A172 (cell line): Measurements from ENCODE around the gene PLD1. TPM values are rescaled to one million over a fixed set of nuclear protein-coding genes. Genes with fewer than 3 reads are reported as not detected.
"Not testable (repeated sequence)": the region's sequence is repeated elsewhere in the genome, so short reads cannot be mapped to it uniquely, and the experiment has no call there.

Experiments used
- DNase-seq: peaks from one replicate; pipeline ENCODE4 v3.0.0-alpha.2; 2015; ENCODE audit warnings: low spot score
- total RNA-seq: library from RNA; depleted of rRNA; stranded (reverse); fragments of >200 nt; shearing (Covaris generic); gene quantifications from 2 replicates; pipeline ENCODE4 v1.2.3, GENCODE V29; 2014

The PLD1 gene
- total RNA-seq, 1 experiment from 2014 or later, result 15.9 TPM

DNA sequence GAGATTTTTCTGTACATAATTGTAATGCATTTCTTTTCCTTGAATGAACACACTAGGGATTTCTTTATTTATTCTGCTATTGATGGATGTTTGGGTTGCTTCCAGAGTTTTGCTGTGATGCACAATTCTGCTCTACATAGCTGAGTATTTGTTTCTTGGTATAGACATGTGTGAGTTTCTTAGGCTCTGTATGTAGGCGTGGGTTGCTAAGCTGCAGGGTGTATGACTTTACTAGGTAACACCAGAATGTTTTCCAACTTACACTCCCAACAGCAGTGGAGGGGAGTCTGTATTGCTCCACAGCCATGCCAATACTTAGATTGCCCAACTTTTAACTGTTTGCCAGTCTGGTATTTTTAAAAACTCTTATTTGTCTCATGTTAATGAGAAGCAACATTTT is 194.6 kb downstream of the PLD1 start:
- no peak for DNase-seq

DNA sequence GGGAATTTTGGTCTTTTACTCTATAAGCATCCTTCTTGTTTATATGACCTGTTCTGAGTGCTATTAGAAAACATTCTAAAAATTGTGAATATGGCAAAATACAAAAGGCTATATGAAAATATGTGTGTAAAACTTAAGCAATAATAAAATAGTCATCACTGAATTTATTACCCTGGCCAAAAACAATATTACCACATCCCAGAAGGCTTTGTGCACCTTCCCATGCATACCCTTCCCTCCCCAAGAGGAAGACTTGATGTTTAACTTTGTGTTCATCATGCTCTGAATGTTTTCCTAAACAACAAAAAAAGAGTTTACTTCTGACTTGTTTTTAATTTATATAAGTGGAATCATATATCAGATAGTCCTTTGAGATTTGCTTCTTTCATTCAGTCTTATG is 195.0 kb downstream of the PLD1 start:
- DNase-seq, result no peak

DNA sequence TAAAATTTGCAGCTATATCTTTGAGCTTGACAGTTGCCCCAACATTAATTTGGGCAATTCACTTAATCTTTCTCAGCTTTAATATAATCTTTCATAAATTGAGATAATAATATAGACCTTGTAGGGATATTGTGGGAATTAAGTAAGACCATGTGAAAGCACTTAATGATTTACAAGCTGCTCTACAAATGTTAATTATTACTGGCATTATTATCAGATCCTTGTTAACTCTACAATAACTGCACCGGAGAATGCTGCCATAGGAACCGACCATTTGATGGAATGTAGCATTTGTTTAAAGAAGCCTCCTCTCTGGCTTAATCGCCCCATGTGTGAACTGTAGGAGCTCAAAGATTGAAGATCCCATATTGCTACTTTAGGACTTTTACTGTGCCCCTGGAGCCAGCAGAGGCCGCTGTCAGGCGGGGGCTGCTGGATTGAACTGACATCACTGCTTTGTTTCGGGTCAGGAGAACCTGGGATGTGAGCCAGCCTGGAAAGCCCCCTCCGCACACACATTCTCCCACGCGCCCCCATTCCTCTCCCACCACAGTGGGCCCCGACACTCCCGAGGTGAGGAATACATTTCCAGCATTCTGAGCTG is 195.9 kb downstream of the PLD1 start:
- no peak for DNase-seq

DNA sequence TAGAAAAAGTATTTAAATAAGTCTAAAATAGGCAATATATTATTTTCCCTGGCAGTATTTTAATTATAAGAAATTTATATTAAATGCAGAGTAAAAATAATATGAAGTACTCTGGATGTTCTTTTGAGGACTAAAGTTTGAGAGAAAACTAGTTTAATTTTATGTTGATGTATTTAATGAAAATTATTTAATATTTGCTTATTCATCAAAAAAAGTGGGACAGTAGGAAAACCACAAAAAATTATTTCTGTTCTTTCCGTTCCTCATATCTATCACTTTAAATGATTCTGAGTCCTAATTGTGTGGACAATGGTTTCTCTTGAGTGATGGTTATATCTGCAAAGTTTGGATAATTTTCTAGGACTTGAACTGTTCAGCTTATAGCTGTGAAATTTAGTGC is 202.8 kb downstream of the PLD1 start:
- DNase-seq, result no peak

DNA sequence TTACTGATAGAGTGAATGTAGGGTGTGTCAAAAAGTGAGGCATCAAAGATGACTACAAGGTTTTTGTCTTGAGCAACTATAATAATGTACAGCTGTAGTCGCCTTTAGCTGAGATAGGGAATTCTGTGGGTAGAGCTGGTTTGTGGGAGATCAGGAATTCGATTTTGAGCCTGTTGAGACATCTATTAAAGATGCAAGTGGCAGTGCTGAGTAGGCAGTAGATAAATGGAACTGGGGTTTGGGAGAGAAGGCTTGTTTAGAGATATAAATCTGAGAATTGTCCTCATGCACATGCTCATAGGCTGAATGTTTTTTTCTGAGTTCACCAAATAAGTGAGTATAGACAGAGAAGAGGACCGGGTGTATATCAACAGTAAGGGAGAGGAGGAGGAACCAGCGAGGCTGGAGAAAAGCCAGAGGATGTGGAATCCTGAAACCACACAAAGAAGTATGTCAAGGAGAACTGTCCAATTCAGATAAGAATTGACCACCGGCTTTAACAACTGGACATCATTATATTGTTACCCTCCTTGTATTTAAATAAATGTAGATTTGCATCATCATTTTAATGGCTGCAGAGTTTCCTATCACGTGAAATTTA is 204.0 kb downstream of the PLD1 start:
- peak; percentile 61 for DNase-seq

DNA sequence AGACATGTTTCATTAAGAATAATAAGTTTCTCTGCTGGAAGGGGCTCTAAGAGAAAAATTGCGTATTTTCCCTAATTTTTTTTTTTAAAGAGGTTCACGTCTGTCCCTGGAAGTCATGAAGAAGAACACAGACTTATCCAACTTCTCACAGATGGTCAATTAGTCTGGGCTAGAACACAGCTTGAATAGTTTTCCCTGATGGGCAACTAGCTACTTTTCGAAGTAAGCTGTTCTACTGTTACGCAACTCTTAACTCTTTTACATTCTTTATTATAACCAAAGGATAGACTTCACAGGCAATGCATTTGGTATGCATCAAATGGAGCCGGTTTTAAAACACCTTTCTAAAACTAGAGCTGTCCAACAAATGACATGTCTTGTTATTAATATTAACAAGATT is 205.9 kb downstream of the PLD1 start:
- no peak for DNase-seq

DNA sequence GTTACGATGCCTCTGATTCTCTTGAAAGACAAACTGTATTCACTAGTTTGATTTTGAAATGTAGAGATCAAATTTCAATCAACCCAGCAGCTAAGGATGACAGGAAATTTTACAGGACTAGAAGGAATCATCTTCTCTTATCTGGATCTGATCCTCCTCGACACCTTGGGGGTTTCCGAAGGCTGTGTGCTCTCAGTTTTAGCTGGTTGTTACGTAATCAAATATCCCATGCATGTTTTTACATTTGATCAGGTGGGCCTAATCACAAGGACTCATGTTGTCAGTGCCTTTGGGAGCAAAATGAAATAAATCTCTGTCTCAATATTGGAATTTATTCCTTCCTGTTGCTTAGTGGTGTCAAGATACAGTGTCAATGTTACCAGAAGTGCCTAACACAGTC is 208.2 kb downstream of the PLD1 start:
- DNase-seq, result no peak

DNA sequence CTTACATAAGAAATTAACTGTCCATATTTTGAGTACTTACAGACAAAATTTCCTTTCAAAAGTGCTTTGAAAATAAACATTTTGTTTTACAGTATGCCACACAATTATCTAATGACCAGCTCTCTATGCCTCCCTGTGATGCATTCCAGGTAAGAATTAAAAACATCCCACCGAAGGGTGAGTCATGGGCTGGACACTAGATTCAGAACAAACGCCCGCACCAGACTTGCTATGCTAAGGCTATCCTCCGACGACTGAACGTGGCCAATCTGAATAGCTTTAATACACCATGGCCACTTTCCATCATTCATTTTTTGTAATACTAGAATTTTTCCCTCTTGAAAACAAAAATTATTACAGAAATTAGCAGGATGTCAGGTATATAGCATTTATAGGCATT is 210.3 kb downstream of the PLD1 start:
- DNase-seq, result no peak

DNA sequence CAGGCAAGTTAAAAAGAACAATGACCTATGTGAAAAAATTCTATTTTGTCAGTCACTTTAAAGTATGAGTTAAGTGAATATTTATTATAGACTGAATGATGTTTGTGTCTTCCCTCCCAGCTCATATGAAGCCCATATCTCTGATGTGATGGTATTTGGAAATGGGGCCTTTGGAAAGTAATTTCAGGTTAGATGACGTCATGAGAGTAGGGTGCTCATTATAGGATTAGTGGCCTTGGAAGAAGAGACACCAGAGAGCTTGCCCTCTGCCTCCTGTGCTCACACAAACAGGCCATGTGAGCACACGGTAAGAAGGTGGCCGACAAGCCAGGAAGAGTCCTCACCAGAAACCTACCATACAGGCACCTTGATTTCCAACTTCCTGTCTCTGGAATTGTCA is 211.3 kb downstream of the PLD1 start:
- no peak for DNase-seq

DNA sequence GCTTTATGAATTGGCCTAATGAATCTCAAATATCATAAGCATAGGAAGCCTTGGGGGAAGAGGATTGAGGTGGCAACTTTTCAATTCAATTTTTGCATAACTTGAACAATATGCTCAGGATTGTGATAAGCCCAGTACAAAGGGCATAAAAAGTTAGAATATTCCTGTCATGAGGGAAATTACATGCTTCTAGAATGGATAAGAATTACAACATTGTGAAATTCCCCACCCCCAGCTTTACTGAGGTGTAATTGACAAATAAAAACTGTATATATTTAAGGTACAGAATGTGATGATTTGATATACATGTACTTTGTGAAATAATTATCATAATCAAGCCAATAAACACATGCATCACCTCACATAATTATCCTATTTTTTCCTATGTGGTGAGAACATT is 217.5 kb downstream of the PLD1 start:
- DNase-seq, result no peak

DNA sequence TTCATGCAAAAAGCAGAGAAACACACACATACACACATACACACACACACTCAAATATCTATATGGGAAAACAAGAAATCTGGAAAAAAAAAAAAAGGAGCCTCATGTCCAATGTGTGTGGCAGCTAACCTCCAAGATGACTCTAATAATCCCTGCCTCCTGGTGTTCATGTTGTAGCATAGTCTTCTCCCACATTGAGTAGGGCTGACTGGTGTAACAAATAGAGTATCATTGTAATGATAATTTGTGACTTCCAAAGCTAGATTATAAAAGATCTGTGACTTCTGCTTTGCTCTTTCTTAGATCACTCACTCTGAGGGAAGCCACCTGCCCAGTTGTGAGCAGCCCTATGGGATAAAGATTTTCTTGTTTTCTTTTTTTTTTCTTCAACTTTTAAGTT is 219.2 kb downstream of the PLD1 start:
- DNase-seq, result no peak

DNA sequence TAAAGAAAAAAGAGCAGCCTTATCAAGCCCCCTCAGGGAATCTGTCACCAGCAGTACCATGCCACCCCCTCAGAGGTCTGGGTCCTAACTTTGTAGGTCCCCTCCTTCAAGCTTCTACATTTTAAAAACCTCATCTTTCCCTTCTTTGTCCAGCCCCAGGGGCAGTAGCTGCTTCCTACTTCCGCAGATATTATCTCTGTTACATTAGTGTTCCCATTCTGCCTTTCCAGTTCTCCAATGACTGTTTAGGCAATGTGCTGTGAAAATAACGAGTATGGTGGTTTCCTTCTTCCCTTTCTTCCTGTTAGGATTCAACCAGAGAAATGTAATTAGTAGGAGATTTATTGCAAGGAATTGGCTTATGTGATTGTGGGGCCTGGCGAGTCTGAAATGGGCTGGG is 224.0 kb downstream of the PLD1 start:
- no peak for DNase-seq

DNA sequence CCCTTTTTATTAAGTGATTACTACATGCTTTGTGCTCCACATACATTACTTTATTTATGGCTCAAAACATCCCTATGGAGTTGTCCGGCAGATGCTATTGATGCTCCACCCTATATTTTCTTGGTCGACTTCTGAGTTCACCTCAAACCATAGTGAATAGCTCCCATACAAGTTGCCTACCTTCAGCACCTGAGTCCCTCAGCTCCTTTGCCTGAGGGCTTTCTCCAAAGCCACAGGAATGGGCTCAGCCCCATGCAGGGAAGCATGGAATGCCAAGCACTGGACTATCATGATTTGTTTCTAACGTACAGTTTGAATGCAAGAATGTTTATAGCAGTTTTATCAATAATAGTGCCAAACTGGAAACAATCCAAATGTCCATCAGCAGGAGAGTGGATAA is 225.2 kb downstream of the PLD1 start:
- no peak for DNase-seq

DNA sequence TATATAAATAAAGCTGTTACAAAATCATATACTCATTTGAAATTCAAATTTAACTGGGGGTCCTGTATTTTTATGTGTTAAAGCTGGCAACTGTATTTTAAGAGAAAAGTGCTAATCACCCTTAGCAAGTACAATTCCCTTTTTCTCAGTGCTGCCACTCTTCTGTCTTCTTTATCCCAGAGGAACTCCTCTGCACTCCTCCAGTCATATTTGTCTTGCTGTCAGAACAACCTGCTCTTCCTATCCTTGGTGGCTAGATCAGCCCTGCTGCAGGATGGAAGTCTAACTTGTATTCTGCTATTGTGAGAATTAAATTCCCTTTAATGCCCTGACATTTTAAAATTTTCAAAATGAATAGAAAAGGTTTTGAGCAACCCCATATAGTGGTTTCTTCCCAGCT is 226.2 kb downstream of the PLD1 start:
- DNase-seq, result no peak

DNA sequence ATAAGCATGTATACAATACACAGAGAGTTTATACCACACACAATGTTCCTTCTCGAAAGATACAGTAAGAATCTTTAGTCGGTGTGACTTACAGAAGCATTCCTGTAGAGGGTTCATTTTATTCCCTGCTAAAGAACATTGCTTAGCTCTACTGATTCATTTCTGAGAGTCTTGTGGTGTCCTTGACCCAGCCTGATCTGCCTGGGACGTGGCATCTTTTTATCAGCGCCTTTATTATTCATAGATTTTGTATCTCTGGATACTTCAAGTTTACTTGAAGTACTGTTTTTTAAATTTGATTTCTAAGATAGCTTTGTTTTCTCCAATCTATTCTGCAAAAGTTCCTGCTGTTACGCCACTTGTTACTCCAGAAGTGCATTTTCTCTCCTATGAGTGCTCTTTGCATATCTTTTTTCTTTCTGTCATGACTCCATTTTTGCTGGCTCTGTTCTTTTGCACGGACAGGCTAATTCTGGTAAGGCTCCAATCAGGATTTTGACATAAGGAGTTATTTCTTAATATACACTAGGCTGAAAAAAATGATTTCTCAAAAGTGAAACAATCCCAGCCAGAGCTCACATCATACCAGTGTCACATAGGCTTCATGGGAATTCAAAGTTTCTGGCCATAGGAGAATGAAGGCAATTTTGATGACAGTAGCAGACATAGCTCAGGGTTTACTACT is 235.6 kb downstream of the PLD1 start:
- DNase-seq, result no peak

DNA sequence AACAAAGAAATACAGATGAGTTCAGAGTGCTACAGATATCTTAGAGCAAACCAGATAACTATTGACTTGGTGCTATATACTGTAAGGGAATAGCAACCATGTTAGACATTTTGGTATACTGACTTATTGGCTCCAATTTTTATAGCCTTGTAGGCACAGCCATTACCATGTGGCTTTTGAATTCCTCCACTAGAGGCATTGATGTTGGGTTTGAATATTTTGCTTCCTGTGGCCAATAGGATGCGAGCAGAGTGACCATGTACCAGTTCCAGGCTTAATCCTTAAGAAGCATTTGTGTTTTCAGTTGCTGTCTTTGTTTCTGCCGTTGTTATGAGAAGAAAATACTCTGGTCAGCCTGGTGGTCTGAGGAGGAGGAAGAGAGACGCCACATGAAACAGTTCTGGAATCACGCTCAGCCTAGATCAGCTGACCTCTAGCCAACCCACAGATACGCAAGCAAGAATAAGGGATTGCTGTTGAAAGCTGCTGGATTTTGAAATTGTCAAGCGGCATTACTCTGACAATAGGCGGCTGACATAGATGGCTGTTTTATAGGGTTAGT is 240.6 kb downstream of the PLD1 start:
- DNase-seq, result no peak

DNA sequence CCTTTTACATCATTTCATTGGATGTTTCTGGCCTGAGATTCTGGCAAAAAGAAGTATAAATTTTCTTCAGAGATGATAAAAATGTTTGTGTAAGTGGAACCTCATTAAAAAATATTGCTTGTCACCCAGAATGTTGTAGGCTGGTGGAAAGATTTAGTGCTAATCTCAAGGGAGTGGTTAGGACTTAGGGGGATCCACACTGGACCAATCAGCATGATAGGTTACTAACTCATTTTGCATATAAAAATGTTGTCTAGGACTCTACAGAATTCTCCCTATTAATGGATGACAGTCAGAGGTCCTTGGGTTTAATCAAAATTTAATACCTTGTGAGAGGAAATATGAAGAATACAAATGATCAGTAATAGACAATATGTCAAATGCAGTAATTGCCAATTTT is 241.5 kb downstream of the PLD1 start:
- DNase-seq, result no peak

DNA sequence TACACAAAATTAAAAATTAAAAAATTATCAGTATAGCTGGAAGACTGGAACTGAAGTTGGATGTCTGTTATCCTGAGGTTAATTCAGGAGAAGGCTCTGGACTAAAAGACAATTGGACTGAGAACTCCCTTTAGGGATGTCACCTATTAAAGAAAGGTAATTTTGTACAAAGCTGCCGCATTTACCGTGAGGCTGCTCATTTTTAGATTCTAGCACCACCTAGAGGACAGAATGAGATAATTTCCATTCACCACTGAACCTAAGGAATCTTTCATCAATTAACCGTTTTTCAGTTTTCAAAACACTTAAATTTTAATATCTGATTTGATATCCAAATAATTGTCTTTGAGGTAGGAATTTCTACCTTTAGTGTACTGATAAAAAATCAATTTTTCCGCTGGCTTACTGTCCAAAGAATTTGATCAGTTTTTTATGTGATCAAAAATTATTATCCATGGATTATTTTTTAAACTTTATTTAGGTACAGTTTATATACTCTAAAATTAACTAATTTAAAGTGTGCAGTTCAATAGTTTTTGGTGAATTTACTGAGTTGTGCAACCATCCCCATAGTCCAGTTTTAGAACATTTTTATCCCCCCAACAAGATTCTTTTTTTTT is 243.4 kb downstream of the PLD1 start:
- DNase-seq, result peak; percentile 45

DNA sequence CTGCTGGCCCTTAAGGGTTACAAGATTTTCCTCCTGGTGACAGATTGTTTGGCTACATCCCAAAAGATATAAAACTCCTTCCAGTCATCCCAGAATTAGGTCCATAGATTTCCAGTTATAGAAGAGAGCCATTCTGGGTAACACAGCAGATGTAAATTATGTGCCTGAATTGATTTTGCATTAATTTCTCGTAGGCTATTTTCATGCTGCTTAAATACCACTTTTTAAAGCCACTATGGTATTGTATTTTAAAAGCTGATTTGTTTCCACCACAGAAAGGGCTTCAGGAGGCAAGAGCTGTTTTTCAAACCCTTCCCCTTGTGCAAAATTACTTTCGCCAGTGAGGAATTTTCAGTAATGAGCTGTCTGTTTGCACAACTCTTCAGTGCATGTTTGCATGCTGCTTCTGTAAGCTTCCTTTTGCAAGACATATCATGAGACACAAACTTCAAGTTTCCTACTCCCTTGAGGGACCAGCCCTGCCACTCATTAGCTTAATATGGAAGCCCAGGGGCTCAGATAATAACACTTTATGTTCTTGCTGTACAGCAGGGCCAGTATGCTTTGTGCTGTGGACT is 244.7 kb downstream of the PLD1 start:
- no peak for DNase-seq

DNA sequence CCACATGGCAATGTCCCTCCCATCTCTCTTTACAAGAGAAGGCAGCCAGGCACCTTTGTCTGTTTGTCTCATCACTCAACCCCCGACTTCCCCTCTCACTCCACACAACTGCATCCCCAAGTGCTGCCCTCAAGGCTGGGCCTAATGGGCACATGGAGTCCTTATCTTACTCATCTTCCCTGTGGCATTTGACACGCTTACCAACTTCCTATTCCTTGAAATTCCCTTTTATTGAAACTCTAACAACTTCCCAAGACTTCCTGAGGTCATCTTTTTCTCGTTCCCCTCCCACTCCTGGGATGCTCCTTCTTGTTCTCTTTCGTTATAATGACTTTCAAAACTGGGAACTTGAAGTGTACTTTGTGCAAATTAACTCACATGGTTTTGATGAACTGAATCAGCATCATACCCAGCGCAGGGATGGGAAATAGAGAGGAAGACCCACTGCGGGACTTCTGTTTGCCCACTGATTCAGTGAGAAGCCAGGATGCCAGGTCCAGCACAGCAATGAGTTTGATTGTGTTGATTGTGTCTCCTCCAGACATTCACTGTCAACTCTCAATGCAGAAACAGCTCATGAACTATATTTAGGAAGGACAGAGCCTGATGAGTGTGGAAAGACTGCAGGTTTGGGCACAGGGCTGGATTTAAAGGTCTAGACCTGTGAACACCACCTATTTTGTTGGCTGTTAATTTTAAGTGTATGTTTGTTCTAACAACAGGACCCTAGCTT is 245.4 kb downstream of the PLD1 start:
- DNase-seq, result no peak

DNA sequence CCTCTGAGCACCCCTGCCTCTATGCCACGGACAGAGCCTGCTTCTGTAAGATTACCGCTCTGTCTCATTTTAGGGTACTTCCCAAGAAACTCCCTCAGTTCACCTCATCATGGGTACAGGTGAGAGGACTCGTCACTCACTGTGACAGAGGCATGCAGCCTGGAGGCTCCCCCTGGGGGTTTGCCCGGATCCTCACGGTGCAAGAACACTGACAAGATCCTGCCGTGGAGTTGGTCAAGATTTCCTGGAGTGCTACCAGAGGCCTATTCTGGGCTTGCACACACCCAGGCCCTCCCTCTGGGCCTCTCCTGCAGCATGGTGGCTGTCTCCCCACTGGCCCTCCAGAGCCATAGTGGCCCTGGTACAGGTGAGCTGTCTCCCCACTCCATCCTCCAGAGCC is 247.0 kb downstream of the PLD1 start:
- no peak for DNase-seq

DNA sequence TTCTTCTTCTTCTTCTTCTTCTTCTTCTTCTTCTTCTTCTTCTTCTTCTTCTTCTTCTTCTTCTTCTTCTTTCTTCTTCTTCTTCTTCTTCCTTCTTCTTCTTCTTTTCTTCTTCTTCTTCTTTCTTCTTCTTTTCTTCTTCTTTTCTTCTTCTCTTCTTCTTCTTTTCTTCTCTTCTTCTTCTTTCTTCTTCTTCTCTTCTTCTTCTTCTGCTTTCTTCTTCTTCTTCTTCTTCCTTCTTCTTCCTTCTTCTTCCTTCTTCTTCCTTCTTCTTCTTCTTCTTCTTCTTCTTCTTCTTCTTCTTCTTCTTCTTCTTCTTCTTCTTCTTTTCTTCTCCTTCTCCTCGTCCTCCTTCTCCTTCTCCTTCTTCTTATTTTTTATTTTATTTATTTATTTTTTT is 247.8 kb downstream of the PLD1 start:
- not testable (repeated sequence) for DNase-seq
